SK-N-SH (cell line): Measurements from ENCODE around the gene CCHCR1.

ENCODE experiments used
- EZH2phosphoT487 ChIP-seq: fragments of 200-600 bp; sonication (generic); IDR thresholded peaks from 2 replicates; pipeline ENCODE4 v1.6.1; 2017; ENCODE audit warnings: low read depth, mixed run types, mild to moderate bottlenecking, antibody characterized with exemption, moderate library complexity, borderline replicate concordance
- FOXM1 ChIP-seq: IDR thresholded peaks from 2 replicates; pipeline ENCODE4 v1.4.0; 2012; ENCODE audit warnings: low read depth, mild to moderate bottlenecking
- GABPA ChIP-seq: IDR thresholded peaks from 2 replicates; pipeline ENCODE4 v1.4.0; 2012; ENCODE audit warnings: low read depth, mild to moderate bottlenecking
- RAD21 ChIP-seq: IDR thresholded peaks from 2 replicates; pipeline ENCODE4 v1.6.1; 2012; ENCODE audit warnings: mild to moderate bottlenecking, low read length
- TF ChIP-seq, protein P1 (sequence below): fragments of 150-350 bp; IDR thresholded peaks from 2 replicates; pipeline ENCODE4 v1.6.1; 2017; ENCODE audit warnings: antibody characterized with exemption, low read length, low read depth, borderline replicate concordance
- TF ChIP-seq, protein P2 (sequence below): fragments of 200-600 bp; sonication (generic); IDR thresholded peaks from 2 replicates; pipeline ENCODE4 v1.6.1; 2017; ENCODE audit warnings: antibody characterized with exemption, mild to moderate bottlenecking, moderate library complexity
- TF ChIP-seq, protein P3 (sequence below): IDR thresholded peaks from 2 replicates; pipeline ENCODE4 v1.4.0; 2012; ENCODE audit warnings: low read depth, borderline replicate concordance
- TF ChIP-seq, protein P4 (sequence below): IDR thresholded peaks from 2 replicates; pipeline ENCODE4 v1.6.1; 2012; ENCODE audit warnings: mild to moderate bottlenecking, low read depth, low read length, moderate library complexity

DNA sequence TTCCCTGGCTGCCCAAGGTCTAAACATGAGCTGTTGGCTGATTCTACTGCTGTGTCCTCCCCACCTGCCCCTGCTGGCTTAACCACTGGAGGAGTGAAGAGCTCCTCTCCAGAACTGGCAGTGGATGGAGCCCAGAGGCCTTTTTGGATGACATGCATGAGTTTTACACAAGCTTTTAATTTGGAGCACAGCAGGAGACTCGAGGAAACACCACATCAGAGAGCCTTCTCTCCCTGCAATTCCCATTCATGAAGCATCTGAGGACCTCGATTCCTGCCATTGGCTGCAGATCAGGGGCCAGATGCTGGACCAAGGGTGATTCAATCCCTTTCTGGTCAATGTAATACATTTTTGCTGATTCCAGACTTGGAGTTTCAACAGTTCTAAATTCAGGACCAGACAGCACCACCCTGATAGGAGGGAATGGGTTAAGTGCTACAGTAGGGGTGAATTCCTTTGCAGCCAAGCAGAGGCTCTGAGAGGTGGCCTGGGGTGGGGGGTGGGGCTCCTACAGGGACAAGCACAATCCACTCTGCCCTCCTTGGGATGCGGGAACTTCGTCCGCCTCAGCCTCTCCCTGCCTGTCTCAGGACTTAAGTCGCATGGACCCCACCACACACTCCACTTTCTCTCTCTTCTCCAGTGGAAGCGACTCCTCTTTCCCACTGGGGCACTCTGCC is 43.6 kb downstream of the CCHCR1 start:
- TF ChIP-seq, protein P1, sequence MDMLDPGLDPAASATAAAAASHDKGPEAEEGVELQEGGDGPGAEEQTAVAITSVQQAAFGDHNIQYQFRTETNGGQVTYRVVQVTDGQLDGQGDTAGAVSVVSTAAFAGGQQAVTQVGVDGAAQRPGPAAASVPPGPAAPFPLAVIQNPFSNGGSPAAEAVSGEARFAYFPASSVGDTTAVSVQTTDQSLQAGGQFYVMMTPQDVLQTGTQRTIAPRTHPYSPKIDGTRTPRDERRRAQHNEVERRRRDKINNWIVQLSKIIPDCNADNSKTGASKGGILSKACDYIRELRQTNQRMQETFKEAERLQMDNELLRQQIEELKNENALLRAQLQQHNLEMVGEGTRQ: no peak
- TF ChIP-seq, protein P2, sequence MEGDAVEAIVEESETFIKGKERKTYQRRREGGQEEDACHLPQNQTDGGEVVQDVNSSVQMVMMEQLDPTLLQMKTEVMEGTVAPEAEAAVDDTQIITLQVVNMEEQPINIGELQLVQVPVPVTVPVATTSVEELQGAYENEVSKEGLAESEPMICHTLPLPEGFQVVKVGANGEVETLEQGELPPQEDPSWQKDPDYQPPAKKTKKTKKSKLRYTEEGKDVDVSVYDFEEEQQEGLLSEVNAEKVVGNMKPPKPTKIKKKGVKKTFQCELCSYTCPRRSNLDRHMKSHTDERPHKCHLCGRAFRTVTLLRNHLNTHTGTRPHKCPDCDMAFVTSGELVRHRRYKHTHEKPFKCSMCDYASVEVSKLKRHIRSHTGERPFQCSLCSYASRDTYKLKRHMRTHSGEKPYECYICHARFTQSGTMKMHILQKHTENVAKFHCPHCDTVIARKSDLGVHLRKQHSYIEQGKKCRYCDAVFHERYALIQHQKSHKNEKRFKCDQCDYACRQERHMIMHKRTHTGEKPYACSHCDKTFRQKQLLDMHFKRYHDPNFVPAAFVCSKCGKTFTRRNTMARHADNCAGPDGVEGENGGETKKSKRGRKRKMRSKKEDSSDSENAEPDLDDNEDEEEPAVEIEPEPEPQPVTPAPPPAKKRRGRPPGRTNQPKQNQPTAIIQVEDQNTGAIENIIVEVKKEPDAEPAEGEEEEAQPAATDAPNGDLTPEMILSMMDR: no peak
- TF ChIP-seq RAD21 (no peak), GABPA (no peak), EZH2phosphoT487 (no peak), FOXM1 (no peak)
- TF ChIP-seq, protein P3, sequence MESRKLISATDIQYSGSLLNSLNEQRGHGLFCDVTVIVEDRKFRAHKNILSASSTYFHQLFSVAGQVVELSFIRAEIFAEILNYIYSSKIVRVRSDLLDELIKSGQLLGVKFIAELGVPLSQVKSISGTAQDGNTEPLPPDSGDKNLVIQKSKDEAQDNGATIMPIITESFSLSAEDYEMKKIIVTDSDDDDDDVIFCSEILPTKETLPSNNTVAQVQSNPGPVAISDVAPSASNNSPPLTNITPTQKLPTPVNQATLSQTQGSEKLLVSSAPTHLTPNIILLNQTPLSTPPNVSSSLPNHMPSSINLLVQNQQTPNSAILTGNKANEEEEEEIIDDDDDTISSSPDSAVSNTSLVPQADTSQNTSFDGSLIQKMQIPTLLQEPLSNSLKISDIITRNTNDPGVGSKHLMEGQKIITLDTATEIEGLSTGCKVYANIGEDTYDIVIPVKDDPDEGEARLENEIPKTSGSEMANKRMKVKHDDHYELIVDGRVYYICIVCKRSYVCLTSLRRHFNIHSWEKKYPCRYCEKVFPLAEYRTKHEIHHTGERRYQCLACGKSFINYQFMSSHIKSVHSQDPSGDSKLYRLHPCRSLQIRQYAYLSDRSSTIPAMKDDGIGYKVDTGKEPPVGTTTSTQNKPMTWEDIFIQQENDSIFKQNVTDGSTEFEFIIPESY: no peak
- TF ChIP-seq, protein P4, sequence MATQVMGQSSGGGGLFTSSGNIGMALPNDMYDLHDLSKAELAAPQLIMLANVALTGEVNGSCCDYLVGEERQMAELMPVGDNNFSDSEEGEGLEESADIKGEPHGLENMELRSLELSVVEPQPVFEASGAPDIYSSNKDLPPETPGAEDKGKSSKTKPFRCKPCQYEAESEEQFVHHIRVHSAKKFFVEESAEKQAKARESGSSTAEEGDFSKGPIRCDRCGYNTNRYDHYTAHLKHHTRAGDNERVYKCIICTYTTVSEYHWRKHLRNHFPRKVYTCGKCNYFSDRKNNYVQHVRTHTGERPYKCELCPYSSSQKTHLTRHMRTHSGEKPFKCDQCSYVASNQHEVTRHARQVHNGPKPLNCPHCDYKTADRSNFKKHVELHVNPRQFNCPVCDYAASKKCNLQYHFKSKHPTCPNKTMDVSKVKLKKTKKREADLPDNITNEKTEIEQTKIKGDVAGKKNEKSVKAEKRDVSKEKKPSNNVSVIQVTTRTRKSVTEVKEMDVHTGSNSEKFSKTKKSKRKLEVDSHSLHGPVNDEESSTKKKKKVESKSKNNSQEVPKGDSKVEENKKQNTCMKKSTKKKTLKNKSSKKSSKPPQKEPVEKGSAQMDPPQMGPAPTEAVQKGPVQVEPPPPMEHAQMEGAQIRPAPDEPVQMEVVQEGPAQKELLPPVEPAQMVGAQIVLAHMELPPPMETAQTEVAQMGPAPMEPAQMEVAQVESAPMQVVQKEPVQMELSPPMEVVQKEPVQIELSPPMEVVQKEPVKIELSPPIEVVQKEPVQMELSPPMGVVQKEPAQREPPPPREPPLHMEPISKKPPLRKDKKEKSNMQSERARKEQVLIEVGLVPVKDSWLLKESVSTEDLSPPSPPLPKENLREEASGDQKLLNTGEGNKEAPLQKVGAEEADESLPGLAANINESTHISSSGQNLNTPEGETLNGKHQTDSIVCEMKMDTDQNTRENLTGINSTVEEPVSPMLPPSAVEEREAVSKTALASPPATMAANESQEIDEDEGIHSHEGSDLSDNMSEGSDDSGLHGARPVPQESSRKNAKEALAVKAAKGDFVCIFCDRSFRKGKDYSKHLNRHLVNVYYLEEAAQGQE: 0 out of 2 replicates have a peak, but pooled peaks have one; percentile 60
